Muscle layer of colon (tissue), 2 donors: ENCODE measurements around the gene COPS7A.

Experiments used
- H3K27ac ChIP-seq: one replicate; pipeline ENCODE4 v1.7.0; 2013; ENCODE audit warnings: low read depth, mild to moderate bottlenecking, low read length, moderate library complexity
- H3K27me3 ChIP-seq, 2 donors: one replicate each; pipeline ENCODE4 v1.7.0; 2013; ENCODE audit warnings: low read length in 2 of 2, mild to moderate bottlenecking in 2 of 2; ENCODE audit not compliant: insufficient read depth in 2 of 2, control insufficient read depth in 1 of 2
- H3K36me3 ChIP-seq: one replicate; pipeline ENCODE4 v1.7.0; 2013; ENCODE audit warnings: mild to moderate bottlenecking, low read length; ENCODE audit not compliant: insufficient read depth
- H3K4me1 ChIP-seq: one replicate; pipeline ENCODE4 v1.7.0; 2013; ENCODE audit warnings: mild to moderate bottlenecking, low read length; ENCODE audit not compliant: insufficient read depth
- H3K4me3 ChIP-seq, 2 donors: one replicate each; pipeline ENCODE4 v1.7.0; 2013; ENCODE audit warnings: low read length in 2 of 2, low read depth in 1 of 2, mild to moderate bottlenecking in 1 of 2, moderate library complexity in 1 of 2
- H3K9ac ChIP-seq: one replicate; pipeline ENCODE4 v1.7.0; 2013; ENCODE audit warnings: low read length
- H3K9me3 ChIP-seq: one replicate; pipeline ENCODE4 v1.7.0; 2013; ENCODE audit warnings: mild to moderate bottlenecking, low read length
- donor health status: abdominal sarcoma.
- donor health status: Adenocarcinoma of cecum.

COPS7A gene

GRCh38 chr12:6767353-6768319, 43.8 kb downstream of the COPS7A start:
- peak overlapping the region; percentile 79 to 88 for H3K4me3 ChIP-seq
- peaks cover 70% of the 10 kb centered on the region for H3K4me1 ChIP-seq
- no peaks in the 10 kb centered on the region for H3K27me3 ChIP-seq
- H3K9me3 ChIP-seq, result no peaks in the 10 kb centered on the region
- H3K9ac ChIP-seq, result peak overlapping the region; percentile 71
- peaks cover 14% of the 10 kb centered on the region for H3K36me3 ChIP-seq
- H3K27ac ChIP-seq, result peak overlapping the region; percentile 90

GRCh38 chr12:6768437-6768914, 44.6 kb downstream of the COPS7A start:
- H3K4me1 ChIP-seq, result peaks cover 71% of the 10 kb centered on the region
- H3K27me3 ChIP-seq, result no peaks in the 10 kb centered on the region
- no peaks in the 10 kb centered on the region for H3K9me3 ChIP-seq
- H3K4me3 ChIP-seq, result peak overlapping the region; percentile 79 to 88
- peak overlapping the region; percentile 90 for H3K27ac ChIP-seq
- peak overlapping the region; percentile 54 for H3K9ac ChIP-seq
- peaks cover 14% of the 10 kb centered on the region for H3K36me3 ChIP-seq

GRCh38 chr12:6768990-6769389, 45.1 kb downstream of the COPS7A start:
- Histone ChIP-seq H3K36me3 (peaks cover 14% of the 10 kb centered on the region), H3K9me3 (no peaks in the 10 kb centered on the region), H3K4me1 (peaks cover 67% of the 10 kb centered on the region), H3K27ac (peak overlapping the region; percentile 90), H3K4me3 (peak overlapping the region; percentile 15 to 79), H3K9ac (peak overlapping the region; percentile 54), H3K27me3 (no peaks in the 10 kb centered on the region)

GRCh38 chr12:6769666-6770065, 45.8 kb downstream of the COPS7A start:
- Histone ChIP-seq H3K27ac (peak overlapping the region; percentile 90), H3K9ac (no peak overlapping the region), H3K27me3 (no peaks in the 10 kb centered on the region), H3K9me3 (no peaks in the 10 kb centered on the region), H3K4me1 (peaks cover 63% of the 10 kb centered on the region), H3K4me3 (no peak overlapping the region), H3K36me3 (peaks cover 14% of the 10 kb centered on the region)

GRCh38 chr12:6770094-6770493, 46.2 kb downstream of the COPS7A start:
- Histone ChIP-seq H3K4me1 (peaks cover 58% of the 10 kb centered on the region), H3K9me3 (no peaks in the 10 kb centered on the region), H3K4me3 (no peak overlapping the region), H3K27ac (peak overlapping the region; percentile 57), H3K36me3 (peaks cover 14% of the 10 kb centered on the region), H3K27me3 (no peaks in the 10 kb centered on the region), H3K9ac (no peak overlapping the region)

GRCh38 chr12:6770600-6770999, 46.8 kb downstream of the COPS7A start:
- peaks cover 53% of the 10 kb centered on the region for H3K4me1 ChIP-seq
- H3K36me3 ChIP-seq, result peaks cover 14% of the 10 kb centered on the region
- H3K4me3 ChIP-seq, result no peak overlapping the region
- no peaks in the 10 kb centered on the region for H3K9me3 ChIP-seq
- H3K27ac ChIP-seq, result peak overlapping the region; percentile 57
- no peak overlapping the region for H3K9ac ChIP-seq
- H3K27me3 ChIP-seq, result no peaks in the 10 kb centered on the region

GRCh38 chr12:6771091-6771495, 47.2 kb downstream of the COPS7A start:
- peaks cover 50% of the 10 kb centered on the region for H3K4me1 ChIP-seq
- H3K36me3 ChIP-seq, result peaks cover 14% of the 10 kb centered on the region
- H3K9me3 ChIP-seq, result no peaks in the 10 kb centered on the region
- H3K4me3 ChIP-seq, result no peak overlapping the region
- peak overlapping the region; percentile 57 for H3K27ac ChIP-seq
- no peaks in the 10 kb centered on the region for H3K27me3 ChIP-seq
- no peak overlapping the region for H3K9ac ChIP-seq

- peaks cover 14% of the 10 kb centered on the region for H3K36me3 ChIP-seq
- peaks cover 50% of the 10 kb centered on the region for H3K4me1 ChIP-seq
- H3K9ac ChIP-seq, result no peak overlapping the region
- H3K9me3 ChIP-seq, result no peaks in the 10 kb centered on the region
- peak overlapping the region in 1 of 2 donors; percentile 11 for H3K4me3 ChIP-seq
- no peaks in the 10 kb centered on the region for H3K27me3 ChIP-seq
- H3K27ac ChIP-seq, result peak overlapping the region; percentile 57
Measured at GRCh38 chr12:6771509-6772330, 47.9 kb downstream of the COPS7A start.

- Histone ChIP-seq H3K9ac (no peak within 1 kb of the TSS), H3K27ac (peak within 1 kb of the TSS; percentile 57), H3K4me3 (peak within 1 kb of the TSS in 1 of 2 donors; percentile 11), H3K9me3 (no peaks in the 10 kb centered on the region), H3K27me3 (no peaks in the 10 kb centered on the region), H3K4me1 (peaks cover 52% of the 10 kb centered on the region), H3K36me3 (peaks cover 14% of the 10 kb centered on the region)
Measured at GRCh38 chr12:6772331-6772695, 48.5 kb downstream of the COPS7A start, which contains the start of gene LAG3. TSS of gene LAG3 (plus strand) at chr12:6772520. CDS start at chr12:6772853, 333 bp downstream.

GRCh38 chr12:6772726-6773589, 49.1 kb downstream of the COPS7A start:
- Histone ChIP-seq H3K4me1 (peaks cover 58% of the 10 kb centered on the region), H3K9me3 (no peaks in the 10 kb centered on the region), H3K9ac (no peak overlapping the region), H3K27me3 (no peaks in the 10 kb centered on the region), H3K4me3 (no peak overlapping the region), H3K36me3 (peaks cover 14% of the 10 kb centered on the region), H3K27ac (no peak overlapping the region)
